NCI-H82 (cell line): ENCODE results near the gene DCHS2.

Experiments
- DNase-seq: peaks from one replicate; lab custom pipeline; 2025; lab: John Stamatoyannopoulos, UW

The DCHS2 gene

GRCh38 chr4:154489558-154490233 lies 1.9 kb downstream of the DCHS2 start:
- DNase-seq, result no peak

GRCh38 chr4:154487145-154487544 lies 4.5 kb downstream of the DCHS2 start:
- DNase-seq, result no peak

DNA sequence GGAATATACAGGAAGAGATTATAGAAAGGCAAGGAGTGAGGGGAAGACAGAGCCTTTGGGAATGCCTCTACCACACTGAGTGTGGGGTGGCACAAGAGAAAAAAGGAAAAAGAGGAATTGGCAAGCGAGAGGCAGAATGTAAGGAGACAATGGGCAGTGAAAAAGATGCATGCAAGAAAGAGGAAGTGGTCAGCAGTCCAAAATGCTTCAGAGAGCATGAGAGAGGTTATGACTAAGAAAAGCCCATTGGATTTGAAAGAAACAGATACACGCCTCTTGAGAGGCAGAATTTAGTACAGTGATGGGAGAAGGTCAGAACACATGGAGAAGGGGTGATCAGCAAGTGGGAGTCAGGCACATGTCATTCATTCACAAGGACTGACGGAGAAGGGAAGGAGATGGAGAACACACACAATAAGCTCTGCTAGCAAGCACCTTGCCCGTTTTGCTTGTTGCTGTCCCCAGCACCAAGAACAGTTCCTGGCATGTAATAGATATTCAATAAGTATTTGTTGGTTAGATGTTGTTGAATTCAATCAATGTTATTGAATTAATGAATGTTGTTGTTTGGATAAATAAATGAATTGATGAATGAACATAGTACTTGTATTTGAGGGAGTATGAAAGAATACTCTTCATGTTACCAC lies 6.3 kb downstream of the DCHS2 start:
- no peak for DNase-seq

DNA sequence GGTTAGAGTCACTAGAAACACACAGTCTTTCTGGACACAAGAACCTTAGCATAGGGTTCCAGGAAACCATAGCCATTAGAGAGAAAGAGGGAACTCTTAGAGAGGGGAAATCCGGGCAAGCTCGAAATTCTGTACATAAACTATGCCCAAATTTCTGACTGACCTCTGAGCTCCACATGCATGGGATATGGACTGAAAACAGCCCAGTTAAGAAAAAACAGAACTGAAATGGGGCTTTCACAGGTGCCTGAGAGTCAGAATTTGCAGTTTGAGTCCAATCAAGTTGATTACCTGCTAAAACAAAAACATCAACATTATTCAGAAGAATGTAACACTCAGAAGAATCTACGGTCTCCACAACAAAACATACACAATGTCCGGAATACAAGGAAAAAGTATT lies 13.1 kb downstream of the DCHS2 start:
- no peak for DNase-seq

DNA sequence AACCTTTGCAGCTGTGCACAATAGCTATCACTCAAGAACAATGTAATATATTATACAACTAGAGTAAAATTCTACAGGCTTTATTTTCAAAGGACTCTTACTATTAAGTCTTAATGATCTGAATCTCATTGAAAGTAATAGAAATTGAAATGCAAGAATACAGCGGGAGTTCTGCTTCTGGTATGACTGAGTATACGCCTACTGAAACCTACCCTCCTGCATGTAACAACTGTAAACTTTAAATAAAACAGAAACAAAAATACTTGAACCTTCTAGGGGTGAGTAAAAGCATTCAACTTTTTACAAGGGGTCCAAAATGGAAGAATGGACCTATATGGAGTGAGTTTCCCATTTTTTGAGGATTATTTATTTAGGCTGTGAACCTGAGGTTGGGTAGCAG lies 13.5 kb downstream of the DCHS2 start:
- DNase-seq, result no peak

DNA sequence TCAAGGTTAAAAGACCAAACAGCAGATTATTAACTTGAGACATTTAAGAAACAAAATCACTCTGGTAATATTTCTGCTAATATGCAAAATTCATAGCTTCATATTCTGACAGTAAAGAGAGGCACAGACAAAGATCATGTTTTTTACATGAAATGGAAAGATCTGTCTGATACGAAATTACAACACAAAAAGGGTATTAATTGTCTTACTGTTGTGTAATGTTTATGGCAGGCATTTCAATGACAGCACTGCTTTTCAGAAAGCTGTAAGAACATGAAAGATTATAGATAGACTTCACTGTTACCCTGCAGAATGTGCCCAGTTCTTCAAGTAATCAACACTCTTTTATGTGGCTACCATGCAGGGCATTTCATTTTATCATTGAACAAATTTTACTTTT lies 15.4 kb downstream of the DCHS2 start:
- DNase-seq, result no peak

- DNase-seq, result no peak
These were observed 15.8 kb downstream of the DCHS2 start for GRCh38 chr4:154475820-154476219.

- no peak for DNase-seq
These were observed 18.1 kb downstream of the DCHS2 start for GRCh38 chr4:154473497-154473896.

GRCh38 chr4:154472858-154473257 lies 18.7 kb downstream of the DCHS2 start:
- no peak for DNase-seq

GRCh38 chr4:154471526-154472331 lies 19.9 kb downstream of the DCHS2 start:
- DNase-seq, result no peak

- no peak for DNase-seq
These were observed 20.6 kb downstream of the DCHS2 start for GRCh38 chr4:154471032-154471431.

DNA sequence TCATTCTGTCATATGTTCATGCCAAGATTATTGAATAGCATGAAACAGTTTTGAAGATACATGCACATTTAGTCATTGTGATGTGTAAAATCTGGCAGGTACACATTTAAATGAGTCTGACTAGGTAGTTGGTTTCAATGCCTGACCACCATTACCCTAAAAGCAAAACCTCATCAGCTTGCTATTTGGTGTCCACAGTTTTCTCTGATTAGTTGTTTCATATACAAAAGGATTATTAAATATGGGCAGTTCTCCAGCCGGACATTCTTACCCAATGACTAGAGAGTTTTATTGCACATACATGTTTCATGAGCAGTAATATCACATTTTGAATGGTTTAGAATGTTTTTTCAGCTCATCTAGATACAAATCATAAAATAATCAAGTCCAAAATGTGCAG lies 23.7 kb downstream of the DCHS2 start:
- no peak for DNase-seq

DNA sequence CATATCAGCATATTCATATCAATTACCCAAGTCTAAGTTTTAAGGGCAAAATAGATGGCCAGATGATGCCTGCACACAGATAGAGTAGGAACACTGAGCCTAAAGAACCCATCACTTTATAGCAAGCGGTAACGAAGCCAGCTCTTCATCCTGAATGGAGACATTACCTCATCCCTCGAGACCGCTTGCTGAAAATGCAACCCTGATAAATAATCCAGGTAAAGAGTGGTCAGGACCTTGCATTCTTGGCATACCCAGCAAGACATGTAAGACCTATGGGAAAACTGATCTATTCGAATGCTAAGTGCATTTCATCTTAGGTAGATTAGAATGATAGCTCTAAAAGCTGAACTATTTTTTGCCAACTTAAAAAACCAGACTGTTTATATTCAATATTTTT lies 25.3 kb downstream of the DCHS2 start:
- no peak for DNase-seq

GRCh38 chr4:154465085-154465484 lies 26.5 kb downstream of the DCHS2 start:
- DNase-seq, result no peak

GRCh38 chr4:154464654-154465053 lies 26.9 kb downstream of the DCHS2 start:
- DNase-seq, result no peak

GRCh38 chr4:154462081-154462810 lies 29.4 kb downstream of the DCHS2 start:
- no peak for DNase-seq

DNA sequence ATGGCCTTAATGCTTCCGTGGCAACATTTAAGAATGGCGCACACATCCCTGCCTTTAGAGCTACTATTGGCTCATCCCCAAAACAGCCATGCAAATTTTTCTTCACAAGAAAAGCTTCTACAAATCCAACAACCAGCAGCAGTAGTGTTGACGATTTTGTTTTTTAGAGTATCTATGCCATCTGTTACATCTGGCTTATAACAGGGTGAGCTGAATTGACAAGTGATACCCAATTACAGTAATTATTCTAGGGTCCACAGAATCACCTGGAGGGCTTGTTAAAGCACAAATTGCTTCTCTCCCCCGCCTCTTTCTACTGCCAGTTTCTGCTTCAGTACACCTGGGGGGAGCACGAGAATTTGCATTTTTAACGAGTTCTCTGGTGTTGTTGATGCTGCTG lies 34.1 kb downstream of the DCHS2 start:
- DNase-seq, result peak; percentile 20

GRCh38 chr4:154456889-154457288 lies 34.7 kb downstream of the DCHS2 start:
- DNase-seq, result no peak

DNA sequence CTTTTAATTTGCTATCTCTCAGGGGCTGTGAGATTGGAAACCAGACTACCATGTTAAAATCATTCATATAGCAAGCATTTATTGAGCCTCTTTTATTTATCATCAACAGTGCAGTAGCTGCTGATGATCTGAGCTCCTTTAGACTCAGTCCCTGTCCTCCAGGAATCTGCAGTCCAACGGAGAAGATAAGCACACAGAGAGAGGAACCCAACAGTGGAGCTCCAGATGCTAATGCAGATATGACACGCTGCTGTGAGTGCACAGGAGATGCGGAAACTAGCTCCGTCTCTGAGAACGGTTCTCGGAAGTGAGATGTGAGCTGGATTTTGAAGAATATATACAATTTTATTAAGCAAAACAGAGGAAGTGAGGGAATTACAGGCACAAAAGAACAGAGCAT lies 35.4 kb downstream of the DCHS2 start:
- DNase-seq, result no peak

DNA sequence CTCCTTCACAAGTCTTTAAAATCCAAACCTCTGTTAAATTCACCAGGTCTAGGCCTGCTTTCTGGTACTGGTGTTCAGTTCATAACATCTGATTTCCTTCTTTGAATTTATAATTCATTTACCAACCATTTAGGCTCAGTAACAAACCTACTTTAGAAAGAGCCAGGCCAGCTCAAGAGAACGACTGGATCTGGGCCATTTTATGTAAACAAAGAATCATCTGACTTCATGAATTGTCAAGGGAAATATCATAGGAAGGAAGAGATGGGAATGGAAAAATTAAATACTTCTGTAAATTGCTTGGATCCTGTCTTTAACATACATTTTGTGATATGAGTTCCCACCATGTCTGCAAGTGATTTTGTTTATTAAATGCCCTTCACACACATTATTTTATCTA lies 36.5 kb downstream of the DCHS2 start:
- no peak for DNase-seq

DNA sequence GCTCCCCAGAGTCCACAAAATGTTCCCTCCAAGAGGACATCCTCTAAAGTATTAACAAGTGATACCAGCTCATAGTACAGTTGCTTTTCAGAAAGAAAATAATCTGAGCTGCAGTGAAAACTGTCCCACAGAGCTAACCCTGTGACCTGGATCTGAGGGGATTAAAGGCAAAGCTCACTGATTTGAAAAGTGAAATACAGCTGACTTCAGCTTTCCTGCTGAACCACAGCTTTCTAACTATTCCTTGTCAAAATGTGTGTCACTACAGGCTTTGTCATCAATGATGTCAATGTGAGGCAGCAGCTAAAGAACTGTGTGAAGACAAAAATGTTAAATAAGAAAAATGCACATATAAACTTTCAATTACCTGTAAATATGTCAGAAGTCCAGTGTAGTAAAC lies 36.9 kb downstream of the DCHS2 start:
- no peak for DNase-seq

DNA sequence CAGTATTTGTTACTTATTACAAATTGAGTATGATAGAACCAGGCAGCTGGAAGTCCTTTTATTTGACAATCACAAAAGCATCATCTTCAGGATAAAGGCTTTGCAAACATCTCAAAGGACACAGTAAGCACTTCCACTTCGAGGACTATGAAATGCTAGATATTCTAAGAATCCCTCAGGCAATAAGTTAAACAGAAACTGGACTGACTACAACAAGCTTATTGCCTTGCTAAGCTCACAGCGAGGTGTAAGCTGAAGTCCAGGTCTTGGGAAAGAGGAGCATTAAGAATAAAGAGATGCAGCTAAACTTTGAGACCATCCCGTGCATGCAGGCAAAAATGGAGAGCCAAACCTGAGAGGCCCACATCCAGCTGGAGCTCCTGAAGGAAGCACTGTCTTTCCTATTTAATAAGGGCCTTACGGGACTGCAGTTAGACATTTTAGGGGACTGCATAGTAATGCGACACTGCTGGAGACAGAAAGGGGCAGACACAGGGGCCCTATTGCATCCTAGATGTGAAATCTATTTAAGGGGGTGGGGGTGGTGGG lies 38.7 kb downstream of the DCHS2 start:
- DNase-seq, result no peak
